HG02852 (cell line): ENCODE measurements around the gene CYP1B1.
"Not testable (repeated sequence)": the region's sequence is repeated elsewhere in the genome, so short reads cannot be mapped to it uniquely, and the experiment has no call there.

Experiments used
- ATAC-seq: cut with Tn5 transposase; IDR thresholded peaks from one replicate; pipeline ENCODE4 v1.9.1; 2021; ENCODE audit warnings: mild to moderate bottlenecking, moderate library complexity; ENCODE audit not compliant: unreplicated experiment

Gene CYP1B1

GRCh38 chr2:38075507-38076151 lies at the start of gene CYP1B1:
CYP1B1 (minus strand) TSS chr2:38076151; CDS start chr2:38075388, 763 bp downstream.
- no peak for ATAC-seq

GRCh38 chr2:38125007-38125406 lies 49.1 kb upstream of the CYP1B1 start:
- ATAC-seq: no peak

- no peak for ATAC-seq
These were observed 48.0 kb upstream of the CYP1B1 start for GRCh38 chr2:38123911-38124310.

- ATAC-seq: no peak
These were observed 46.4 kb upstream of the CYP1B1 start for GRCh38 chr2:38122344-38122743.

- no peak for ATAC-seq
These were observed 45.5 kb upstream of the CYP1B1 start for GRCh38 chr2:38121481-38121880.

GRCh38 chr2:38120829-38121228 lies 44.9 kb upstream of the CYP1B1 start:
- ATAC-seq: no peak

GRCh38 chr2:38120264-38120592 lies 44.3 kb upstream of the CYP1B1 start:
- ATAC-seq: no peak

GRCh38 chr2:38116762-38117161 lies 40.8 kb upstream of the CYP1B1 start:
- ATAC-seq: no peak

- ATAC-seq: no peak
These were observed 39.5 kb upstream of the CYP1B1 start for GRCh38 chr2:38115216-38116032.

- no peak for ATAC-seq
These were observed 38.2 kb upstream of the CYP1B1 start for GRCh38 chr2:38113981-38114708.

- ATAC-seq: no peak
These were observed 37.1 kb upstream of the CYP1B1 start for GRCh38 chr2:38113051-38113450.

GRCh38 chr2:38111350-38111749 lies 35.4 kb upstream of the CYP1B1 start:
- not testable (repeated sequence) for ATAC-seq

- no peak for ATAC-seq
These were observed 33.8 kb upstream of the CYP1B1 start for GRCh38 chr2:38109732-38110181.

- no peak for ATAC-seq
These were observed 33.2 kb upstream of the CYP1B1 start for GRCh38 chr2:38108907-38109731.

GRCh38 chr2:38107738-38108410 lies 31.9 kb upstream of the CYP1B1 start:
- ATAC-seq: no peak

- ATAC-seq: no peak
These were observed 30.6 kb upstream of the CYP1B1 start for GRCh38 chr2:38106405-38107094.

GRCh38 chr2:38105922-38106321 lies 30.0 kb upstream of the CYP1B1 start:
- ATAC-seq: no peak

- ATAC-seq: no peak
These were observed 28.6 kb upstream of the CYP1B1 start for GRCh38 chr2:38104598-38104997.

GRCh38 chr2:38100328-38100727 lies 24.4 kb upstream of the CYP1B1 start:
- no peak for ATAC-seq
